Measurements from ENCODE around the gene POLR1H. TPM values are rescaled to one million over a fixed set of nuclear protein-coding genes. Genes with fewer than 3 reads are reported as not detected.
A peak's percentile ranks its signal among the peaks of the same experiment; 100 is the strongest.
"Not testable (repeated sequence)": the region's sequence is repeated elsewhere in the genome, so short reads cannot be mapped to it uniquely, and the experiment has no call there.

Gene POLR1H
- total RNA-seq (10 to 100 TPM; 18.0 to 35.2 TPM), polyA plus RNA-seq (ENCODE audit: insufficient read length in 2 of 2) (10 to 100 TPM; 18.3 to 21.0 TPM)
- long read RNA-seq, donor 1, transcript ZNRD1-201 (4 exons, 864 nt): major isoform, 9 of 18 reads
- long read RNA-seq, donor 1, transcript ZNRD1-202 (5 exons, 743 nt): minor isoform, 6 of 18 reads
- long read RNA-seq, donor 1, partial matches to known transcripts: 0 of 18 reads
- long read RNA-seq, donor 1, other reads (novel, unspliced or antisense): 0 of 18 reads
- long read RNA-seq, donor 2, partial matches to known transcripts: 0 of 4 reads
- long read RNA-seq, donor 2, other reads (novel, unspliced or antisense): 0 of 4 reads
- long read RNA-seq, donor 3, transcript ZNRD1-201 (4 exons, 864 nt): major isoform, 6 of 8 reads
- long read RNA-seq, donor 3, partial matches to known transcripts: 0 of 8 reads
- long read RNA-seq, donor 3, other reads (novel, unspliced or antisense): 0 of 8 reads
- long read RNA-seq, donor 4, transcript ZNRD1-202 (5 exons, 743 nt): major isoform, 23 of 50 reads
- long read RNA-seq, donor 4, transcript ZNRD1-201 (4 exons, 864 nt): minor isoform, 21 of 50 reads
- long read RNA-seq, donor 4, partial matches to known transcripts: 0 of 50 reads
- long read RNA-seq, donor 4, other reads (novel, unspliced or antisense): 0 of 50 reads

DNA sequence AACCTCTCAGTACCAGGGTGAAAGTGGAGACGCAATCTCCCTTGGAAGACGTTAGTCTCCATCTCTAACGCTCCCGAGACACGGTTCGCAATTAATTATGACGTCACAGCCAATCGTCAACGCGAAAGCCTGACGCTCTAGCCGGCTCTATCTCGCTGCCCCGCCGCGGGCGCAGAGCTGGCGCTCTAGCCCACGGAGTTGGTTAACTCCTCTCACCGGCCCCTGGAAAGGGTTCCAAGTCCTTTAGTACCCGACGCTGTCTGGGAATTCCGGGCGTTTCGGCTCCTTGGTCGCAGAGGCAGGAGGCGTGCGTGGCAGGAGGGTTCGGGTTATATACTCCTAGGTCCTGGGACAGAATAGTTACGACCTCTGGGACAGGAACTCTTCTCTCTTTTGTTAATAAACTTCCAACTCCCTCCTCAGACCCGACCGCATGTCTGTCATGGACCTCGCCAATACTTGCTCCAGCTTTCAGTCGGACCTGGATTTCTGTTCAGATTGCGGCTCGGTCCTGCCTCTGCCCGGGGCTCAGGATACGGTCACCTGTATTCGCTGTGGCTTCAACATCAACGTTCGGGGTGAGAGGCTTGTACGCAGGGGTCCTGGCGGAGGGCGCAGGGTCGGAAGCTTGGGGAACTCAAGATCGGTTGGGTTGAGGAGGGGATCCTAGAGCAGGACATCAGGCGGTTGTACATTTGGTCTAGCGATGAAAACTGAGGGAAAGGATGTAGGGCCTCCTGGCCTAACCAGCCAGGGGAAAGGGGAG is at the start of gene POLR1H:
POLR1H (plus strand) TSS at position 174 of the 766 bp plus-strand sequence; CDS start at position 434, 260 bp downstream.
- DNase-seq (ENCODE audit: low read depth in 4 of 6, low spot score in 6 of 6): peak; percentile 97 to 99 (median 98)
- H3K36me3 ChIP-seq (ENCODE audit: control insufficient read depth, insufficient read depth, low read length): no peaks in the 10 kb centered on the region
- WGBS (ENCODE audit: insufficient coverage): 0% methylated on average over 48 of the region's 48 CpGs
- peak within 1 kb of the TSS; percentile 82 for H3K4me3 ChIP-seq (ENCODE audit: low read depth, low read length)
- peak within 1 kb of the TSS; percentile 93 for H3K27ac ChIP-seq (ENCODE audit: low read depth, low read length)
- no peaks in the 10 kb centered on the region for H3K27me3 ChIP-seq (ENCODE audit: control insufficient read depth, insufficient read depth, low read length)
- peaks cover 9% of the 10 kb centered on the region for H3K4me1 ChIP-seq (ENCODE audit: control insufficient read depth, insufficient read depth, low read length)
- H3K9me3 ChIP-seq (ENCODE audit: control insufficient read depth, insufficient read depth, low read length): no peaks in the 10 kb centered on the region

GRCh38 chr6:30013291-30013922 is 47.7 kb upstream of the POLR1H start:
- H3K4me3 ChIP-seq (ENCODE audit: low read depth, low read length): no peak overlapping the region
- DNase-seq (ENCODE audit: low read depth in 4 of 6, low spot score in 6 of 6): peak in 1 of 6 donors; percentile 18
- H3K9me3 ChIP-seq (ENCODE audit: control insufficient read depth, insufficient read depth, low read length): no peaks in the 10 kb centered on the region
- 47% methylated on average over 9 of the region's 13 CpGs for WGBS (ENCODE audit: insufficient coverage)
- no peaks in the 10 kb centered on the region for H3K36me3 ChIP-seq (ENCODE audit: control insufficient read depth, insufficient read depth, low read length)
- no peaks in the 10 kb centered on the region for H3K4me1 ChIP-seq (ENCODE audit: control insufficient read depth, insufficient read depth, low read length)
- peaks cover 10% of the 10 kb centered on the region for H3K27me3 ChIP-seq (ENCODE audit: control insufficient read depth, insufficient read depth, low read length)
- no peak overlapping the region for H3K27ac ChIP-seq (ENCODE audit: low read depth, low read length)

- no peaks in the 10 kb centered on the region for H3K4me1 ChIP-seq (ENCODE audit: control insufficient read depth, insufficient read depth, low read length)
- H3K9me3 ChIP-seq (ENCODE audit: control insufficient read depth, insufficient read depth, low read length): no peaks in the 10 kb centered on the region
- WGBS (ENCODE audit: insufficient coverage): 86% methylated on average over 1 of the region's 2 CpGs
- H3K27me3 ChIP-seq (ENCODE audit: control insufficient read depth, insufficient read depth, low read length): no peaks in the 10 kb centered on the region
- H3K36me3 ChIP-seq (ENCODE audit: control insufficient read depth, insufficient read depth, low read length): no peaks in the 10 kb centered on the region
- H3K27ac ChIP-seq (ENCODE audit: low read depth, low read length): no peak overlapping the region
- no peak for DNase-seq (ENCODE audit: low read depth in 4 of 6, low spot score in 6 of 6)
- H3K4me3 ChIP-seq (ENCODE audit: low read depth, low read length): no peak overlapping the region
Observed at GRCh38 chr6:30019819-30020218, 41.2 kb upstream of the POLR1H start.

GRCh38 chr6:30020626-30021025 is 40.4 kb upstream of the POLR1H start:
- Histone ChIP-seq H3K27me3 (ENCODE audit: control insufficient read depth, insufficient read depth, low read length) (no peaks in the 10 kb centered on the region), H3K4me3 (ENCODE audit: low read depth, low read length) (no peak overlapping the region), H3K4me1 (ENCODE audit: control insufficient read depth, insufficient read depth, low read length) (no peaks in the 10 kb centered on the region), H3K9me3 (ENCODE audit: control insufficient read depth, insufficient read depth, low read length) (no peaks in the 10 kb centered on the region), H3K36me3 (ENCODE audit: control insufficient read depth, insufficient read depth, low read length) (no peaks in the 10 kb centered on the region), H3K27ac (ENCODE audit: low read depth, low read length) (no peak overlapping the region)
- no CpG with 5 or more reads among the region's 1 CpG for WGBS (ENCODE audit: insufficient coverage)
- DNase-seq (ENCODE audit: low read depth in 4 of 6, low spot score in 6 of 6): no peak

DNA sequence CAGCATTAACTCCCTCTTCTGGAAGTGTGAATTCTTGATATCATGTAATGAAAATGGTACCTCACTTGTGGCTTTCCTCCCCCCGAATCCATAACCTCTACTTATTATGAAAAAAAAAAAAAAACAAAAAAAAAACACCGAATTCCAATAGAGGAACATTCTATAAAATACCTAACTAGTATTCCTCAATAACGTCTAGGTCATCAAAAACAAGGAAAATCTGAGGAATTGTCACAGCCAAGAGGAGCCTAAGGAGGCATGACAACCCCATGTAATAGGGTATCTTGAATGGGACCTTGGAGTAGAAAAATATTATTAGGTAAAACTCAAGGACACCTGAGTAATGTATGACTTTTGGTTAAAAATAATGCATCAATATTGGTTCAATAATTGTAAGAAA is 38.9 kb upstream of the POLR1H start:
- no CpG with 5 or more reads among the region's 3 CpGs for WGBS (ENCODE audit: insufficient coverage)
- Histone ChIP-seq H3K36me3 (ENCODE audit: control insufficient read depth, insufficient read depth, low read length) (no peaks in the 10 kb centered on the region), H3K9me3 (ENCODE audit: control insufficient read depth, insufficient read depth, low read length) (no peaks in the 10 kb centered on the region), H3K27me3 (ENCODE audit: control insufficient read depth, insufficient read depth, low read length) (no peaks in the 10 kb centered on the region), H3K4me3 (ENCODE audit: low read depth, low read length) (no peak overlapping the region), H3K4me1 (ENCODE audit: control insufficient read depth, insufficient read depth, low read length) (no peaks in the 10 kb centered on the region), H3K27ac (ENCODE audit: low read depth, low read length) (no peak overlapping the region)
- DNase-seq (ENCODE audit: low read depth in 4 of 6, low spot score in 6 of 6): no peak

DNA sequence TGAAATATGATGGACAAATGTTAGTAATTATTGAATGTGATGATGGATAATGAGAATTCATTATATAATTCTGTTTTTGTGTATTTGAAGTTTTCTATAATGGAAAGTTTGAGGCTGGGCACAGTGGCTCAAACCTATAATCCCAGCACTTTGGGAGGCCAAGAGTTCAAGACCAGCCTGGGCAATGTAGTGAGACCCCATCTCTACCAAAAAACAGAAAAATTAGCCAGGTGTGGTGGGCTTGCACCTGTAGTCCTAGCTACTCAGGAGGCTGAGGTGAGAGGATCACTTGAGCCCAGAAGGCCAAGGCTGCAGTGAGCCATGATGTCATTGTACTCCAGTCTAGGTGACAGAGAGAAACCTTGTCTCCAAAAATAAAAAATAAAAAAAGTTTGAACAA is 38.4 kb upstream of the POLR1H start:
- not testable (repeated sequence) for H3K9me3 ChIP-seq (ENCODE audit: control insufficient read depth, insufficient read depth, low read length); H3K36me3 ChIP-seq (ENCODE audit: control insufficient read depth, insufficient read depth, low read length); H3K27ac ChIP-seq (ENCODE audit: low read depth, low read length); H3K4me3 ChIP-seq (ENCODE audit: low read depth, low read length); H3K27me3 ChIP-seq (ENCODE audit: control insufficient read depth, insufficient read depth, low read length); DNase-seq (ENCODE audit: low read depth in 4 of 6, low spot score in 6 of 6); H3K4me1 ChIP-seq (ENCODE audit: control insufficient read depth, insufficient read depth, low read length)

DNA sequence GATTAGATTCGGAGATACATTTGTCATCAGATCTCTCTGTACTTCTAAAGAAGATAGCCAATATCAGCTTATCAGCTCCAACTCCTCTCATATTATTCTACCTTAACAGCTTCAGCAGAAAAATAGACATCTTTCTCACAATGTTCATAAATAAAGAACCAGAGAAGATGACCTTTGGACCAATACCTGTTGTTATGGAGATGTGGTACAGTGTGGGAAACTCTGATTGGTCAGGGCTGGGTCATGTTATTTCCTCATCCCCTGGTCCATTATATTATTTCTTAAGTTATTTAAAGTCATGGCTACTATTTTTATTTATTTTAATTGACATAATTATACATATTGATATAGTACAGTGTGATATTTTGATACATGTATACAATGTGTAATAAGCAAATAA is 35.9 kb upstream of the POLR1H start:
- DNase-seq (ENCODE audit: low read depth in 4 of 6, low spot score in 6 of 6): no peak
- no peaks in the 10 kb centered on the region for H3K27me3 ChIP-seq (ENCODE audit: control insufficient read depth, insufficient read depth, low read length)
- no CpG with 5 or more reads among the region's 1 CpG for WGBS (ENCODE audit: insufficient coverage)
- no peak overlapping the region for H3K27ac ChIP-seq (ENCODE audit: low read depth, low read length)
- H3K4me3 ChIP-seq (ENCODE audit: low read depth, low read length): no peak overlapping the region
- H3K36me3 ChIP-seq (ENCODE audit: control insufficient read depth, insufficient read depth, low read length): no peaks in the 10 kb centered on the region
- no peaks in the 10 kb centered on the region for H3K9me3 ChIP-seq (ENCODE audit: control insufficient read depth, insufficient read depth, low read length)
- H3K4me1 ChIP-seq (ENCODE audit: control insufficient read depth, insufficient read depth, low read length): no peaks in the 10 kb centered on the region

DNA sequence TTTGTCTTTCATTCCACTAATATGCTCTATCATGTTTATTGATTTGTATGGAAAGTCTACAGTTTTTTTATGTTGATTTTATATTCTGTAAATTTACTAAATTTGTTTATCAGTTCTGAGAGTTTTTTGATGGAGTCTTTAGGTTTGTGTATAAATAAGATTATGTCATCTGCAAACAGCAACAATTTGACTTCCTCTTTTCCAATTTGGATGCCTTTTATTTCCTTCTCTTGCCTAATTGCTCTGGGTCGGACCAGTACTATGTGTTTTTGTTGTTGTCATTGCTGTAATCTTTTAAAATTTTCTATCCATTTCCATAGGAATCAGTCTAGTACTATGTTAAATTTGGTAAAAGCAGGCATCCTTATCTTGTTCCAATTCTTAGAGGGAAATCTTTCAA is 31.5 kb upstream of the POLR1H start:
- H3K9me3 ChIP-seq (ENCODE audit: control insufficient read depth, insufficient read depth, low read length): no peaks in the 10 kb centered on the region
- no CpG with 5 or more reads among the region's 1 CpG for WGBS (ENCODE audit: insufficient coverage)
- no peaks in the 10 kb centered on the region for H3K36me3 ChIP-seq (ENCODE audit: control insufficient read depth, insufficient read depth, low read length)
- H3K27me3 ChIP-seq (ENCODE audit: control insufficient read depth, insufficient read depth, low read length): no peaks in the 10 kb centered on the region
- no peak for DNase-seq (ENCODE audit: low read depth in 4 of 6, low spot score in 6 of 6)
- no peak overlapping the region for H3K4me3 ChIP-seq (ENCODE audit: low read depth, low read length)
- no peak overlapping the region for H3K27ac ChIP-seq (ENCODE audit: low read depth, low read length)
- no peaks in the 10 kb centered on the region for H3K4me1 ChIP-seq (ENCODE audit: control insufficient read depth, insufficient read depth, low read length)

DNA sequence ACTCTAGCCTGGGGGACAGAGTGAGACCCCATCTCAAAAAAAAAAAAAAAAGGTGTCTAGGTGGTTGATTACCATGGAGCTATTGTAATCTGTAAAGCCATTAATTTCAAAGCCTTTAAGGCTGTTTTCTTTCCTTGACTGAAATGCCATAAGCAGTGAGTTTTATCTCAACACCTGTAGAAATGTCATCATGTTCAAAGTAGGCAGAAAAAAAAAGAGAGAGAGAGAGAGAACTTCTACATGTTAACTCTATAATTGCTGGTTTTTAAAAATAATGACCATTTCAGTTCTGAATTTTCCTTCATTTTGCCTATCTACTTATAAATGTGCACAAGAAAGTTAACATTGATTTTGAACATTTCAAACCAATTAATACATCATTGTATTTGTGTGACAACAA is 29.7 kb upstream of the POLR1H start:
- DNase-seq (ENCODE audit: low read depth in 4 of 6, low spot score in 6 of 6): no peak
- Histone ChIP-seq H3K9me3 (ENCODE audit: control insufficient read depth, insufficient read depth, low read length) (no peaks in the 10 kb centered on the region), H3K4me3 (ENCODE audit: low read depth, low read length) (no peak overlapping the region), H3K4me1 (ENCODE audit: control insufficient read depth, insufficient read depth, low read length) (no peaks in the 10 kb centered on the region), H3K36me3 (ENCODE audit: control insufficient read depth, insufficient read depth, low read length) (peaks cover 2% of the 10 kb centered on the region), H3K27ac (ENCODE audit: low read depth, low read length) (no peak overlapping the region), H3K27me3 (ENCODE audit: control insufficient read depth, insufficient read depth, low read length) (no peaks in the 10 kb centered on the region)
